ENCODE results near the gene SERBP1.
"Not testable (repeated sequence)": the region's sequence is repeated elsewhere in the genome, so short reads cannot be mapped to it uniquely, and the experiment has no call there.

Gene SERBP1

GRCh38 chr1:67408148-67408547, 22.1 kb downstream of the SERBP1 start:
- in situ Hi-C loops (cut with MboI; ENCODE audit: low sequenced_read_pairs), result no loop called here

GRCh38 chr1:67407498-67407897, 22.7 kb downstream of the SERBP1 start:
- in situ Hi-C loops (cut with MboI; ENCODE audit: low sequenced_read_pairs), result no loop called here

- in situ Hi-C loops (cut with MboI; ENCODE audit: low sequenced_read_pairs), result no loop called here
Observed at GRCh38 chr1:67405473-67406245, 24.5 kb downstream of the SERBP1 start.

GRCh38 chr1:67404212-67404620, 26.0 kb downstream of the SERBP1 start:
- in situ Hi-C loops (cut with MboI; ENCODE audit: low sequenced_read_pairs), result no loop called here

GRCh38 chr1:67401443-67401842, 28.8 kb downstream of the SERBP1 start:
- in situ Hi-C loops (cut with MboI; ENCODE audit: low sequenced_read_pairs), result no loop called here

GRCh38 chr1:67400029-67400786, 30.0 kb downstream of the SERBP1 start:
- in situ Hi-C loops (cut with MboI; ENCODE audit: low sequenced_read_pairs), result not testable (repeated sequence)

GRCh38 chr1:67399199-67399993, 30.8 kb downstream of the SERBP1 start:
- in situ Hi-C loops (cut with MboI; ENCODE audit: low sequenced_read_pairs), result no loop called here

- in situ Hi-C loops (cut with MboI; ENCODE audit: low sequenced_read_pairs), result no loop called here
Observed at GRCh38 chr1:67394548-67394947, 35.7 kb downstream of the SERBP1 start.

GRCh38 chr1:67393737-67394136, 36.5 kb downstream of the SERBP1 start:
- in situ Hi-C loops (cut with MboI; ENCODE audit: low sequenced_read_pairs), result no loop called here

- in situ Hi-C loops (cut with MboI; ENCODE audit: low sequenced_read_pairs), result no loop called here
Observed at GRCh38 chr1:67393240-67393639, 37.0 kb downstream of the SERBP1 start.

- in situ Hi-C loops (cut with MboI; ENCODE audit: low sequenced_read_pairs), result no loop called here
Observed at GRCh38 chr1:67390041-67390887, 39.9 kb downstream of the SERBP1 start.

- in situ Hi-C loops (cut with MboI; ENCODE audit: low sequenced_read_pairs), result no loop called here
Observed at GRCh38 chr1:67383999-67384638, 46.1 kb downstream of the SERBP1 start.

GRCh38 chr1:67382292-67382691, 47.9 kb downstream of the SERBP1 start:
- in situ Hi-C loops (cut with MboI; ENCODE audit: low sequenced_read_pairs), result no loop called here

GRCh38 chr1:67381154-67381553, 49.0 kb downstream of the SERBP1 start:
- in situ Hi-C loops (cut with MboI; ENCODE audit: low sequenced_read_pairs), result no loop called here

- in situ Hi-C loops (cut with MboI; ENCODE audit: low sequenced_read_pairs), result no loop called here
Observed at GRCh38 chr1:67377253-67377652, 52.9 kb downstream of the SERBP1 start.

GRCh38 chr1:67376381-67376780, 53.8 kb downstream of the SERBP1 start:
- in situ Hi-C loops (cut with MboI; ENCODE audit: low sequenced_read_pairs), result no loop called here

GRCh38 chr1:67372898-67373297, 57.3 kb downstream of the SERBP1 start:
- in situ Hi-C loops (cut with MboI; ENCODE audit: low sequenced_read_pairs), result no loop called here

GRCh38 chr1:67372136-67372535, 58.1 kb downstream of the SERBP1 start:
- in situ Hi-C loops (cut with MboI; ENCODE audit: low sequenced_read_pairs), result no loop called here

GRCh38 chr1:67371681-67372080, 58.5 kb downstream of the SERBP1 start:
- in situ Hi-C loops (cut with MboI; ENCODE audit: low sequenced_read_pairs), result no loop called here

GRCh38 chr1:67371043-67371442, 59.2 kb downstream of the SERBP1 start:
- in situ Hi-C loops (cut with MboI; ENCODE audit: low sequenced_read_pairs), result no loop called here

Data from HL-60/S4 treated with retinoic acid at 250 ng/mL for 4 days and 3 days (cell line).